GM12878 (cell line): Measurements from ENCODE around the gene LSAMP. TPM values are rescaled to one million over a fixed set of nuclear protein-coding genes. Genes with fewer than 3 reads are reported as not detected.
A peak's percentile ranks its signal among the peaks of the same experiment; 100 is the strongest.

Experiments used
- ATAC-seq: fragments of 200-7000 bp; cut with Tn5 transposase; 3 replicates; pipeline ENCODE4 v1.9.1; 2020; ENCODE audit warnings: mild to moderate bottlenecking, moderate library complexity
- BruUV-seq: library from RNA; stranded (reverse); fragments of 400-500 nt; replicated peaks from 2 replicates; lab custom pipeline; 2021; lab: Mats Ljungman, UMichigan
- CTCF ChIA-PET: fragments of 300-600 bp; sonication (Branson Sonifier 250); formaldehyde crosslinking; extraction: SDS; loops from one replicate; lab custom pipeline; 2021; ENCODE audit warnings: inconsistent platforms; lab: Yijun Ruan, JAX
- POLR2A ChIA-PET: fragments of 350-600 bp; formaldehyde crosslinking; extraction: SDS; loops from one replicate; lab custom pipeline; 2021; ENCODE audit warnings: inconsistent platforms; lab: Charles Lee
- RAD21 ChIA-PET: fragments of 300-600 bp; sonication (Branson Sonifier 250); formaldehyde crosslinking; loops from one replicate; lab custom pipeline; 2023; ENCODE audit warnings: antibody characterized with exemption; ENCODE audit not compliant: unreplicated experiment; lab: Charles Lee
- SMC1A ChIA-PET: fragments of 300-600 bp; sonication (Branson Sonifier 250); formaldehyde crosslinking; loops from one replicate; lab custom pipeline; 2023; ENCODE audit not compliant: unreplicated experiment, uncharacterized antibody; lab: Charles Lee
- DNase-seq: peaks from one replicate; pipeline ENCODE4 v3.0.0-alpha.2; 2011; ENCODE audit warnings: low read depth, low spot score
- FAIRE-seq: peaks from 3 replicates; lab custom pipeline; 2011; peaks lifted over from hg19 to GRCh38; lab: Jason Lieb, UNC
- H2AFZ ChIP-seq: 2 replicates; pipeline ENCODE4 v1.6.0; 2011; ENCODE audit warnings: low read depth, low read length, control low read depth; ENCODE audit not compliant: control insufficient read depth
- H3K27ac ChIP-seq: 2 replicates; pipeline ENCODE4 v1.5.1; 2011; ENCODE audit warnings: control low read depth; ENCODE audit not compliant: control insufficient read depth, insufficient read depth
- H3K27me3 ChIP-seq, 2 experiments: replicated peaks in 1 of 2; 2 replicates each; pipeline versions ENCODE4 v1.6.0 to v1.6.1; 2011; ENCODE audit warnings: low read length in 1 of 2; ENCODE audit not compliant: control insufficient read depth in 2 of 2, insufficient read depth in 2 of 2
- H3K36me3 ChIP-seq, 2 experiments: 2 replicates each; pipeline ENCODE4 v1.5.1; 2011; ENCODE audit warnings: low read length in 1 of 2; ENCODE audit not compliant: control insufficient read depth in 2 of 2, insufficient read depth in 2 of 2
- H3K4me1 ChIP-seq: 2 replicates; pipeline ENCODE4 v1.6.1; 2011; ENCODE audit warnings: mild to moderate bottlenecking, low read length, moderate library complexity, mixed read lengths; ENCODE audit not compliant: control insufficient read depth, insufficient read depth
- H3K4me2 ChIP-seq: 2 replicates; pipeline ENCODE4 v1.6.0; 2011; ENCODE audit warnings: control low read depth; ENCODE audit not compliant: control insufficient read depth, insufficient read depth
- H3K4me3 ChIP-seq: fragments of 200-600 bp; sonication (generic); 2 replicates; pipeline ENCODE4 v1.5.1; 2016
- H3K79me2 ChIP-seq: 2 replicates; pipeline ENCODE4 v1.6.0; 2011; ENCODE audit warnings: low read length; ENCODE audit not compliant: control insufficient read depth, insufficient read depth
- H3K9ac ChIP-seq: 2 replicates; pipeline ENCODE4 v1.8.0; 2011; ENCODE audit warnings: low read length, control low read depth, mixed read lengths; ENCODE audit not compliant: control insufficient read depth, insufficient read depth
- H3K9me3 ChIP-seq: replicated peaks from 3 replicates; pipeline ENCODE4 v1.5.1; 2011; ENCODE audit warnings: mild to moderate bottlenecking, low read length; ENCODE audit not compliant: control insufficient read depth, insufficient read depth
- H4K20me1 ChIP-seq: 2 replicates; pipeline ENCODE4 v1.6.0; 2011; ENCODE audit not compliant: control insufficient read depth, insufficient read depth
- BACH1 ChIP-seq: fragments of 450-650 bp; IDR thresholded peaks from 2 replicates; pipeline ENCODE4 v1.6.1; 2017; ENCODE audit warnings: mild to moderate bottlenecking, borderline replicate concordance
- FOS ChIP-seq: IDR thresholded peaks from 3 replicates; pipeline ENCODE4 v1.6.1; 2011; ENCODE audit warnings: borderline replicate concordance; ENCODE audit not compliant: insufficient read length; ENCODE audit errors: extremely low read depth
- GATAD2B ChIP-seq: fragments of 450-650 bp; conservative IDR thresholded peaks from 2 replicates; pipeline ENCODE4 v1.6.1; 2017; ENCODE audit warnings: low read depth, mild to moderate bottlenecking, moderate library complexity
- HDAC6 ChIP-seq: fragments of 200-600 bp; sonication (generic); IDR thresholded peaks from one replicate; pipeline ENCODE4 v1.8.0; 2017; ENCODE audit warnings: antibody characterized with exemption; ENCODE audit not compliant: unreplicated experiment
- IRF4 ChIP-seq: IDR thresholded peaks from 2 replicates; pipeline ENCODE4 v1.6.1; 2011; ENCODE audit warnings: low read depth, low read length
- JUNB ChIP-seq: IDR thresholded peaks from 2 replicates; pipeline ENCODE4 v1.6.1; 2016; ENCODE audit warnings: antibody characterized with exemption, mild to moderate bottlenecking
- NFXL1 ChIP-seq: fragments of 450-650 bp; IDR thresholded peaks from 2 replicates; pipeline ENCODE4 v1.6.1; 2017; ENCODE audit warnings: antibody characterized with exemption, mild to moderate bottlenecking, borderline replicate concordance
- NR2C1 ChIP-seq: fragments of 450-650 bp; IDR thresholded peaks from 2 replicates; pipeline ENCODE4 v1.6.1; 2017; ENCODE audit warnings: antibody characterized with exemption, mild to moderate bottlenecking, moderate library complexity
- NR2F1 ChIP-seq: fragments of 450-650 bp; conservative IDR thresholded peaks from 2 replicates; pipeline ENCODE4 v1.6.1; 2017; ENCODE audit warnings: mild to moderate bottlenecking
- RAD21 ChIP-seq: IDR thresholded peaks from 2 replicates; pipeline ENCODE4 v1.6.1; 2011; ENCODE audit warnings: mild to moderate bottlenecking, low read depth, low read length, moderate library complexity; ENCODE audit not compliant: insufficient read depth
- RFX5 ChIP-seq: IDR thresholded peaks from 2 replicates; pipeline ENCODE4 v1.6.1; 2011; ENCODE audit warnings: low read depth, low read length, improper control_type of control experiment
- SIX5 ChIP-seq: IDR thresholded peaks from 2 replicates; pipeline ENCODE4 v1.6.1; 2011; ENCODE audit warnings: mild to moderate bottlenecking, low read depth, low read length, moderate library complexity; ENCODE audit not compliant: severe bottlenecking
- WGBS: methylation state at CpG from one replicate; pipeline ENCODE4 v1.1.6; 2016; ENCODE audit warnings: low lambda C conversion rate; ENCODE audit not compliant: insufficient replicate concordance, insufficient coverage; ENCODE audit errors: missing lambda C conversion rate; 5-methylcytosine and 5-hydroxymethylcytosine counted together
- in situ Hi-C: fragments of 300-500 bp; cut with MboI; formaldehyde crosslinking; loops from 9 replicates; pipeline ENCODE4 v1.14.3; 2018; ENCODE audit warnings: mixed read lengths
- intact Hi-C: fragments of 100-400 bp; cut with micrococcal nuclease; formaldehyde crosslinking; loops from one replicate; pipeline ENCODE4 v1.14.2; 2022; ENCODE audit not compliant: unreplicated experiment
- polyA plus RNA-seq, 11 experiments: library from polyadenylated mRNA; depleted of rRNA in 4 of 11; unstranded in 6 of 11; stranded (reverse) in 5 of 11; fragments of >200 nt; fragmentation: Nextera tagmentation in 4 of 11; fragmentation: Illumina TruSeq in 1 of 11; extraction: Ambion mirVana in 4 of 11; extraction: Trizol in 1 of 11; gene quantifications; 1 replicate in 1 of 11; 2 replicates in 10 of 11; pipeline versions ENCODE4 v1.2.1 to v1.2.3, GENCODE V29; 2011 to 2016; ENCODE audit warnings: inconsistent platforms in 2 of 11, missing spikeins in 2 of 11, low read depth in 1 of 11
- total RNA-seq, 4 experiments: library from RNA; depleted of rRNA in 3 of 4; stranded (reverse); fragments of >200 nt in 3 of 4; fragmentation: Illumina TruSeq in 1 of 4; extraction: Trizol in 1 of 4; gene quantifications; 2 replicates each; pipeline versions ENCODE4 v1.2.1 to v1.2.3, GENCODE V29; 2013 to 2021

LSAMP gene
- total and polyA plus RNA-seq, 10 of the 15 experiments (the other 5 are each of a cell fraction or from before 2014, with no cell fraction given): 2.0 to 12.7 (median 6.5) TPM

DNA sequence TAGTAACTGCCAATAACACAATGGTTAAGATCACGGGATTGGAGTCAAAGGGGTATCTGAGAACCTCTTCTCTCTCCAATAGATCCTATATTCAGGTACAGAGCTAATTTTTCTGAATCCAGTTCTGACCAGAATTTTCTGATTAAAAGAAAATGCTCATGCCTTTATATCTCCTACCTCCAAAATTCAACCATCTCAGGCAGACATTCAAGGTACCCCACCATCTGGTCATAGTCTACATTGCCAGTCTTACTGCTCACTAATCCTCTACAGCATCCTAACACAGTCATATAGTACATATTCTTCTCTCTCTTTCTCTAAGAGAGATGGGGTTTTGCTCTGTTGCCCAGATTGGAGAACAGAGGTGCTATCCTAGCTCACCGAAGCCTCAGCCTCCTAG, 59.1 kb downstream of the LSAMP start:
- FAIRE-seq (no peak), ATAC-seq (peak; percentile 46), DNase-seq (no peak)
- Histone ChIP-seq H3K4me1 (no peaks in the 10 kb centered on the region), H3K36me3 (no peaks in the 10 kb centered on the region), H3K9me3 (no peaks in the 10 kb centered on the region), H3K27me3 (no peaks in the 10 kb centered on the region), H3K27ac (no peak overlapping the region), H3K4me2 (no peak overlapping the region), H4K20me1 (no peaks in the 10 kb centered on the region), H2AFZ (no peak overlapping the region), H3K79me2 (no peaks in the 10 kb centered on the region), H3K4me3 (no peak overlapping the region), H3K9ac (no peak overlapping the region)
- RAD21 ChIA-PET: interaction anchor here (1.4 to 1.8 kb wide), 2 partner anchors 45 to 247 kb away, joined by 4 read pairs; no protein-coding TSS in a partner anchor
- no peak for TF ChIP-seq IRF4
- TF ChIP-seq NFXL1: no peak
- TF ChIP-seq RAD21: 0 out of 2 replicates have a peak, but pooled peaks have one; percentile 18
- BruUV-seq: no TSS peak
- intact Hi-C loops (no loop called here), in situ Hi-C loops (no loop called here)
- SMC1A ChIA-PET: interaction anchor here (1.1 to 2.4 kb wide), 3 partner anchors 10 to 44 kb away, joined by 3 to 8 read pairs (median 4); no protein-coding TSS in a partner anchor
- 5% methylated on average over 2 of the region's 2 CpGs for WGBS
- CTCF ChIA-PET: interaction anchor here (1.4 to 4.2 kb wide), 3 partner anchors 9 to 33 kb away, joined by 3 to 20 read pairs (median 3); no protein-coding TSS in a partner anchor
- POLR2A ChIA-PET: no interaction called here

DNA sequence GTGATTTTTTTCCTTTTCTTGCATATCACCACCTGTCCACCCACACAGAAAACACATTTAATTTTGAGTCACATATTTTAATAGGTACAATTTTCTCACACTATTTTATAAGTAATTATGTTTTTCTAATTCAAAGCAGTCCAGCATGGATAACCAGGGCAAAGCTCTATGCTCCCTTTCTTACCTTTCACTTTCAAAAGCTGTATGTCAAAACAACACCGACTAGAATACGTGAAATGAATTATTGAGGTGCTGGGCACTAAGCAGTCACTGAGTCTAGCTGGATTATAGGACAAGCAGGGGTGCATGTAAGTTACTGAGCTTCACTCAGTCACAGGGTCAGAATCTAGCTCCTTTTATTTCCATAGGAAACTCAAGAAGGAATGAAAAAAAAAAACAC, 60.6 kb downstream of the LSAMP start:
- TF ChIP-seq HDAC6: no peak
- no peak for TF ChIP-seq SIX5
- TF ChIP-seq NR2F1: no peak
- no peak for TF ChIP-seq BACH1
- no peak for TF ChIP-seq RFX5
- TF ChIP-seq FOS: no peak
- no peak for TF ChIP-seq NR2C1
- TF ChIP-seq JUNB: peak; percentile 19; the same call in 1 of the 2 replicates
- TF ChIP-seq GATAD2B: no peak
- SMC1A ChIA-PET: interaction anchor here (0.6 to 3.6 kb wide), 13 partner anchors 9 to 808 kb away, joined by 3 to 22 read pairs (median 3); no protein-coding TSS in a partner anchor

More for the DNA sequence above, 60.6 kb downstream of the LSAMP start:
- ATAC-seq (peak; percentile 57), FAIRE-seq (no peak), DNase-seq (no peak)
- CTCF ChIA-PET: interaction anchor here (0.6 to 4.2 kb wide), 11 partner anchors 8 to 1003 kb away, joined by 3 to 20 read pairs (median 3); no protein-coding TSS in a partner anchor
- in situ Hi-C loops: no loop called here
- H3K27me3 ChIP-seq: no peaks in the 10 kb centered on the region
- H3K36me3 ChIP-seq: no peaks in the 10 kb centered on the region
- no peak overlapping the region for H3K4me2 ChIP-seq
- no peaks in the 10 kb centered on the region for H4K20me1 ChIP-seq
- no peak overlapping the region for H3K9ac ChIP-seq
- no peak overlapping the region for H2AFZ ChIP-seq
- no peaks in the 10 kb centered on the region for H3K4me1 ChIP-seq
- POLR2A ChIA-PET: no interaction called here
- H3K79me2 ChIP-seq: no peaks in the 10 kb centered on the region
- WGBS: 36% methylated on average over 2 of the region's 2 CpGs
- RAD21 ChIA-PET: interaction anchor here (0.7 to 1.8 kb wide), 7 partner anchors 11 to 245 kb away, joined by 3 to 4 read pairs (median 3); no protein-coding TSS in a partner anchor
- intact Hi-C loops: no loop called here
- no TSS peak for BruUV-seq
- no peaks in the 10 kb centered on the region for H3K9me3 ChIP-seq
- no peak overlapping the region for H3K4me3 ChIP-seq
- no peak overlapping the region for H3K27ac ChIP-seq
